ENCODE results near the gene ITGAL. TPM values are rescaled to one million over a fixed set of nuclear protein-coding genes. Genes with fewer than 3 reads are reported as not detected.
A peak's percentile ranks its signal among the peaks of the same experiment; 100 is the strongest.

ITGAL gene
- total and polyA plus RNA-seq, 2 of the 13 experiments (the other 11 are each of a cell fraction or from before 2014, with no cell fraction given): 0.86 to 1.2 TPM

- TF ChIP-seq ZNF512B (CRISPR knock-in tag; IDR thresholded peaks at IDR 0.05; ENCODE audit: borderline replicate concordance) (no peak), ZBTB42 (CRISPR knock-in tag; IDR thresholded peaks at IDR 0.05) (no peak), ZNF850 (CRISPR knock-in tag; conservative IDR thresholded peaks at IDR 0.05) (no peak), ZFP41 (CRISPR knock-in tag; IDR thresholded peaks at IDR 0.05; ENCODE audit: borderline replicate concordance) (no peak), IRX3 (CRISPR knock-in tag; IDR thresholded peaks at IDR 0.05; ENCODE audit: borderline replicate concordance, low read depth) (no peak), MZF1 (CRISPR knock-in tag; IDR thresholded peaks at IDR 0.05; ENCODE audit: borderline replicate concordance) (no peak), CCAR2 (optimal IDR thresholded peaks at IDR 0.05; ENCODE audit: low read depth, low read length) (no peak), ZSCAN30 (CRISPR knock-in tag; IDR thresholded peaks at IDR 0.05) (no peak), ZBTB7B (CRISPR knock-in tag; IDR thresholded peaks at IDR 0.05) (no peak), ATF3 (CRISPR knock-in tag; IDR thresholded peaks at IDR 0.05) (no peak), ZNF318 (CRISPR knock-in tag; IDR thresholded peaks at IDR 0.05) (no peak), CBX5 (CRISPR knock-in tag; IDR thresholded peaks at IDR 0.05; ENCODE audit: borderline replicate concordance) (no peak; the same call in 1 of the 2 replicates), ZNF367 (CRISPR knock-in tag; IDR thresholded peaks at IDR 0.05; ENCODE audit: borderline replicate concordance) (no peak), ZNF274 (CRISPR knock-in tag; IDR thresholded peaks at IDR 0.05) (peak; percentile 78), DZIP1 (CRISPR knock-in tag; IDR thresholded peaks at IDR 0.05) (no peak)
Measured at GRCh38 chr16:30521873-30522641, 49.5 kb downstream of the ITGAL start (continued).
